ENCODE measurements around the gene IER5L.
"Not testable (repeated sequence)": the region's sequence is repeated elsewhere in the genome, so short reads cannot be mapped to it uniquely, and the experiment has no call there.

Gene IER5L

GRCh38 chr9:129202613-129203555, 24.8 kb upstream of the IER5L start:
- peaks cover 8% of the 10 kb centered on the region for H3K4me1 ChIP-seq (ENCODE audit: insufficient read depth, low read length)
- peak overlapping the region; percentile 53 for H3K9ac ChIP-seq (ENCODE audit: low read length)
- H3K36me3 ChIP-seq (ENCODE audit: insufficient read depth, low read length), result no peaks in the 10 kb centered on the region
- H3K27ac ChIP-seq (ENCODE audit: low read depth, low read length), result peak overlapping the region; percentile 95
- peak overlapping the region; percentile 67 to 80 for H3K4me3 ChIP-seq (ENCODE audit: low read depth in 1 of 2, low read length in 2 of 2)
- no peaks in the 10 kb centered on the region for H3K27me3 ChIP-seq (ENCODE audit: control insufficient read depth in 1 of 2, insufficient read depth in 2 of 2, low read length in 2 of 2)
- no peaks in the 10 kb centered on the region for H3K9me3 ChIP-seq (ENCODE audit: low read length)

- H3K27ac ChIP-seq (ENCODE audit: low read depth, low read length), result no peak overlapping the region
- H3K27me3 ChIP-seq (ENCODE audit: control insufficient read depth in 1 of 2, insufficient read depth in 2 of 2, low read length in 2 of 2), result no peaks in the 10 kb centered on the region
- H3K36me3 ChIP-seq (ENCODE audit: insufficient read depth, low read length), result no peaks in the 10 kb centered on the region
- peaks cover 11% of the 10 kb centered on the region for H3K4me1 ChIP-seq (ENCODE audit: insufficient read depth, low read length)
- H3K9ac ChIP-seq (ENCODE audit: low read length), result no peak overlapping the region
- no peak overlapping the region for H3K4me3 ChIP-seq (ENCODE audit: low read depth in 1 of 2, low read length in 2 of 2)
- no peaks in the 10 kb centered on the region for H3K9me3 ChIP-seq (ENCODE audit: low read length)
Observed at GRCh38 chr9:129201866-129202265, 23.8 kb upstream of the IER5L start.

GRCh38 chr9:129201289-129201688, 23.2 kb upstream of the IER5L start:
- no peak overlapping the region for H3K9ac ChIP-seq (ENCODE audit: low read length)
- H3K4me1 ChIP-seq (ENCODE audit: insufficient read depth, low read length), result peaks cover 11% of the 10 kb centered on the region
- no peak overlapping the region for H3K27ac ChIP-seq (ENCODE audit: low read depth, low read length)
- no peaks in the 10 kb centered on the region for H3K9me3 ChIP-seq (ENCODE audit: low read length)
- no peaks in the 10 kb centered on the region for H3K36me3 ChIP-seq (ENCODE audit: insufficient read depth, low read length)
- no peaks in the 10 kb centered on the region for H3K27me3 ChIP-seq (ENCODE audit: control insufficient read depth in 1 of 2, insufficient read depth in 2 of 2, low read length in 2 of 2)
- H3K4me3 ChIP-seq (ENCODE audit: low read depth in 1 of 2, low read length in 2 of 2), result no peak overlapping the region

- peaks cover 11% of the 10 kb centered on the region for H3K4me1 ChIP-seq (ENCODE audit: insufficient read depth, low read length)
- no peak overlapping the region for H3K9ac ChIP-seq (ENCODE audit: low read length)
- no peaks in the 10 kb centered on the region for H3K36me3 ChIP-seq (ENCODE audit: insufficient read depth, low read length)
- no peak overlapping the region for H3K27ac ChIP-seq (ENCODE audit: low read depth, low read length)
- H3K27me3 ChIP-seq (ENCODE audit: control insufficient read depth in 1 of 2, insufficient read depth in 2 of 2, low read length in 2 of 2), result no peaks in the 10 kb centered on the region
- H3K4me3 ChIP-seq (ENCODE audit: low read depth in 1 of 2, low read length in 2 of 2), result no peak overlapping the region
- H3K9me3 ChIP-seq (ENCODE audit: low read length), result no peaks in the 10 kb centered on the region
Observed at GRCh38 chr9:129200255-129200654, 22.2 kb upstream of the IER5L start.

GRCh38 chr9:129199044-129199435, 21.0 kb upstream of the IER5L start:
- H3K27ac ChIP-seq (ENCODE audit: low read depth, low read length), result no peak overlapping the region
- H3K9ac ChIP-seq (ENCODE audit: low read length), result no peak overlapping the region
- no peaks in the 10 kb centered on the region for H3K36me3 ChIP-seq (ENCODE audit: insufficient read depth, low read length)
- no peak overlapping the region for H3K4me3 ChIP-seq (ENCODE audit: low read depth in 1 of 2, low read length in 2 of 2)
- no peaks in the 10 kb centered on the region for H3K9me3 ChIP-seq (ENCODE audit: low read length)
- H3K27me3 ChIP-seq (ENCODE audit: control insufficient read depth in 1 of 2, insufficient read depth in 2 of 2, low read length in 2 of 2), result no peaks in the 10 kb centered on the region
- H3K4me1 ChIP-seq (ENCODE audit: insufficient read depth, low read length), result peaks cover 11% of the 10 kb centered on the region

GRCh38 chr9:129198319-129199043, 20.4 kb upstream of the IER5L start:
- H3K36me3 ChIP-seq (ENCODE audit: insufficient read depth, low read length), result no peaks in the 10 kb centered on the region
- peak overlapping the region in 1 of 2 donors; percentile 16 for H3K4me3 ChIP-seq (ENCODE audit: low read depth in 1 of 2, low read length in 2 of 2)
- H3K27me3 ChIP-seq (ENCODE audit: control insufficient read depth in 1 of 2, insufficient read depth in 2 of 2, low read length in 2 of 2), result no peaks in the 10 kb centered on the region
- H3K4me1 ChIP-seq (ENCODE audit: insufficient read depth, low read length), result peaks cover 8% of the 10 kb centered on the region
- peak overlapping the region; percentile 2 for H3K27ac ChIP-seq (ENCODE audit: low read depth, low read length)
- H3K9me3 ChIP-seq (ENCODE audit: low read length), result no peaks in the 10 kb centered on the region
- H3K9ac ChIP-seq (ENCODE audit: low read length), result peak overlapping the region; percentile 22

GRCh38 chr9:129197978-129198318, 19.9 kb upstream of the IER5L start:
- peak overlapping the region; percentile 22 for H3K9ac ChIP-seq (ENCODE audit: low read length)
- H3K9me3 ChIP-seq (ENCODE audit: low read length), result no peaks in the 10 kb centered on the region
- H3K4me1 ChIP-seq (ENCODE audit: insufficient read depth, low read length), result peaks cover 5% of the 10 kb centered on the region
- no peaks in the 10 kb centered on the region for H3K36me3 ChIP-seq (ENCODE audit: insufficient read depth, low read length)
- peak overlapping the region in 1 of 2 donors; percentile 16 for H3K4me3 ChIP-seq (ENCODE audit: low read depth in 1 of 2, low read length in 2 of 2)
- peak overlapping the region; percentile 2 for H3K27ac ChIP-seq (ENCODE audit: low read depth, low read length)
- H3K27me3 ChIP-seq (ENCODE audit: control insufficient read depth in 1 of 2, insufficient read depth in 2 of 2, low read length in 2 of 2), result no peaks in the 10 kb centered on the region

- not testable (repeated sequence) for H3K4me1 ChIP-seq (ENCODE audit: insufficient read depth, low read length); H3K4me3 ChIP-seq (ENCODE audit: low read depth in 1 of 2, low read length in 2 of 2); H3K9me3 ChIP-seq (ENCODE audit: low read length); H3K36me3 ChIP-seq (ENCODE audit: insufficient read depth, low read length); H3K9ac ChIP-seq (ENCODE audit: low read length); H3K27ac ChIP-seq (ENCODE audit: low read depth, low read length); H3K27me3 ChIP-seq (ENCODE audit: control insufficient read depth in 1 of 2, insufficient read depth in 2 of 2, low read length in 2 of 2)
Observed at GRCh38 chr9:129197045-129197444, 19.0 kb upstream of the IER5L start.

- H3K27ac ChIP-seq (ENCODE audit: low read depth, low read length), result no peak overlapping the region
- no peak overlapping the region for H3K9ac ChIP-seq (ENCODE audit: low read length)
- no peaks in the 10 kb centered on the region for H3K9me3 ChIP-seq (ENCODE audit: low read length)
- no peaks in the 10 kb centered on the region for H3K27me3 ChIP-seq (ENCODE audit: control insufficient read depth in 1 of 2, insufficient read depth in 2 of 2, low read length in 2 of 2)
- H3K4me3 ChIP-seq (ENCODE audit: low read depth in 1 of 2, low read length in 2 of 2), result no peak overlapping the region
- H3K36me3 ChIP-seq (ENCODE audit: insufficient read depth, low read length), result no peaks in the 10 kb centered on the region
- peaks cover 5% of the 10 kb centered on the region for H3K4me1 ChIP-seq (ENCODE audit: insufficient read depth, low read length)
Observed at GRCh38 chr9:129195606-129196005, 17.5 kb upstream of the IER5L start.

- no peak overlapping the region for H3K9ac ChIP-seq (ENCODE audit: low read length)
- no peaks in the 10 kb centered on the region for H3K36me3 ChIP-seq (ENCODE audit: insufficient read depth, low read length)
Observed at GRCh38 chr9:129194221-129194620, 16.2 kb upstream of the IER5L start.

GRCh38 chr9:129193655-129194054, 15.6 kb upstream of the IER5L start:
- peaks cover 5% of the 10 kb centered on the region for H3K4me1 ChIP-seq (ENCODE audit: insufficient read depth, low read length)
- H3K9me3 ChIP-seq (ENCODE audit: low read length), result no peaks in the 10 kb centered on the region
- H3K4me3 ChIP-seq (ENCODE audit: low read depth in 1 of 2, low read length in 2 of 2), result no peak overlapping the region
- H3K27me3 ChIP-seq (ENCODE audit: control insufficient read depth in 1 of 2, insufficient read depth in 2 of 2, low read length in 2 of 2), result no peaks in the 10 kb centered on the region
- no peak overlapping the region for H3K27ac ChIP-seq (ENCODE audit: low read depth, low read length)
- H3K36me3 ChIP-seq (ENCODE audit: insufficient read depth, low read length), result no peaks in the 10 kb centered on the region
- H3K9ac ChIP-seq (ENCODE audit: low read length), result no peak overlapping the region

More at GRCh38 chr9:129194221-129194620, 16.2 kb upstream of the IER5L start:
- no peaks in the 10 kb centered on the region for H3K9me3 ChIP-seq (ENCODE audit: low read length)
- no peak overlapping the region for H3K27ac ChIP-seq (ENCODE audit: low read depth, low read length)
- peaks cover 5% of the 10 kb centered on the region for H3K4me1 ChIP-seq (ENCODE audit: insufficient read depth, low read length)
- H3K4me3 ChIP-seq (ENCODE audit: low read depth in 1 of 2, low read length in 2 of 2), result no peak overlapping the region
- H3K27me3 ChIP-seq (ENCODE audit: control insufficient read depth in 1 of 2, insufficient read depth in 2 of 2, low read length in 2 of 2), result no peaks in the 10 kb centered on the region

Data from muscle layer of colon (tissue), 2 donors.